CD14-positive monocyte (primary cell): ENCODE measurements around the gene MAGED4B. TPM values are rescaled to one million over a fixed set of nuclear protein-coding genes. Genes with fewer than 3 reads are reported as not detected.
"Not testable (repeated sequence)": the region's sequence is repeated elsewhere in the genome, so short reads cannot be mapped to it uniquely, and the experiment has no call there.

Source experiments
- DNase-seq, 3 donors: peaks; one replicate each; pipeline ENCODE4 v3.0.0-alpha.2; 2011 to 2022
- H2AFZ ChIP-seq: 2 replicates; pipeline ENCODE4 v1.6.0; 2012; ENCODE audit warnings: mild to moderate bottlenecking, low read depth, low read length, inconsistent platforms; ENCODE audit not compliant: insufficient read depth, poor library complexity, severe bottlenecking
- H3K27ac ChIP-seq, 2 donors: 1 replicate in 1 of 2; 2 replicates in 1 of 2; pipeline ENCODE4 v1.5.1; 2012 to 2013; ENCODE audit warnings: low read length in 2 of 2, control low read depth in 1 of 2, inconsistent platforms in 1 of 2, low read depth in 1 of 2, mild to moderate bottlenecking in 1 of 2
- H3K27me3 ChIP-seq, 2 donors: one replicate each; pipeline versions ENCODE4 v1.6.0 to v1.6.1; 2011 to 2013; ENCODE audit warnings: low read length in 2 of 2; ENCODE audit not compliant: control insufficient read depth in 2 of 2, insufficient read depth in 2 of 2
- H3K36me3 ChIP-seq, 2 donors: replicated peaks in 1 of 2; 1 replicate in 1 of 2; 2 replicates in 1 of 2; pipeline versions ENCODE4 v1.5.1 to v1.6.1; 2012 to 2013; ENCODE audit warnings: low read length in 2 of 2, control low read depth in 1 of 2, inconsistent platforms in 1 of 2, mild to moderate bottlenecking in 1 of 2; ENCODE audit not compliant: insufficient read depth in 2 of 2, control insufficient read depth in 1 of 2
- H3K4me1 ChIP-seq, 2 donors: 1 replicate in 1 of 2; 2 replicates in 1 of 2; pipeline versions ENCODE4 v1.5.1 to v1.6.1; 2012 to 2013; ENCODE audit warnings: low read length in 2 of 2, control low read depth in 1 of 2, inconsistent platforms in 1 of 2, mild to moderate bottlenecking in 1 of 2, moderate library complexity in 1 of 2; ENCODE audit not compliant: insufficient read depth in 2 of 2, control insufficient read depth in 1 of 2
- H3K4me2 ChIP-seq: replicated peaks from 2 replicates; pipeline ENCODE3; 2012; ENCODE audit warnings: low read length, moderate library complexity, mild to moderate bottlenecking; ENCODE audit not compliant: poor library complexity, severe bottlenecking; ENCODE audit errors: extremely low read depth
- H3K4me3 ChIP-seq, 3 experiments: fragments of 200-600 bp in 1 of 3; sonication (generic) in 1 of 3; replicated peaks in 1 of 3; 1 replicate in 2 of 3; 2 replicates in 1 of 3; pipeline ENCODE4 v1.5.1; 2011 to 2013; ENCODE audit warnings: low read length in 3 of 3, mild to moderate bottlenecking in 3 of 3, control low read depth in 2 of 3, low read depth in 2 of 3, inconsistent platforms in 1 of 3, moderate library complexity in 1 of 3
- H3K79me2 ChIP-seq: 2 replicates; pipeline ENCODE4 v1.6.0; 2012; ENCODE audit warnings: mild to moderate bottlenecking, control low read depth, inconsistent platforms, low read length, moderate library complexity; ENCODE audit not compliant: insufficient read depth
- H3K9ac ChIP-seq: 2 replicates; pipeline ENCODE4 v1.6.0; 2017; ENCODE audit warnings: low read length, mild to moderate bottlenecking; ENCODE audit not compliant: insufficient read depth, poor library complexity, severe bottlenecking
- H3K9me3 ChIP-seq, 2 donors: replicated peaks in 1 of 2; 1 replicate in 1 of 2; 2 replicates in 1 of 2; pipeline versions ENCODE4 v1.5.1 to v1.6.1; 2012 to 2013; ENCODE audit warnings: low read length in 2 of 2, control low read depth in 1 of 2; ENCODE audit not compliant: control insufficient read depth in 1 of 2, insufficient read depth in 1 of 2
- H4K20me1 ChIP-seq: 2 replicates; pipeline ENCODE4 v1.6.0; 2012; ENCODE audit warnings: mild to moderate bottlenecking, low read length, control low read depth, moderate library complexity; ENCODE audit not compliant: insufficient read depth
- H3K27ac Mint-ChIP-seq, 7 donors: one replicate each; pipeline ENCODE4 v1.8.0; 2020; ENCODE audit warnings: mild to moderate bottlenecking in 7 of 7, mixed read lengths in 7 of 7, moderate library complexity in 6 of 7, inconsistent platforms in 2 of 7
- H3K27me3 Mint-ChIP-seq, 3 donors: one replicate each; pipeline ENCODE4 v1.8.0; 2021 to 2022; ENCODE audit warnings: low read depth in 3 of 3, mild to moderate bottlenecking in 3 of 3, mixed read lengths in 3 of 3, moderate library complexity in 3 of 3, inconsistent platforms in 1 of 3
- H3K36me3 Mint-ChIP-seq, 2 donors: one replicate each; pipeline ENCODE4 v1.8.0; 2020; ENCODE audit warnings: mixed read lengths in 2 of 2, inconsistent platforms in 1 of 2, mild to moderate bottlenecking in 1 of 2
- H3K4me1 Mint-ChIP-seq: one replicate; pipeline ENCODE4 v1.8.0; 2020; ENCODE audit warnings: mild to moderate bottlenecking, mixed read lengths
- H3K4me3 Mint-ChIP-seq, 2 donors: one replicate each; pipeline ENCODE4 v1.8.0; 2020; ENCODE audit warnings: mild to moderate bottlenecking in 2 of 2, mixed read lengths in 2 of 2, moderate library complexity in 1 of 2
- H3K9me3 Mint-ChIP-seq, 7 donors: one replicate each; pipeline ENCODE4 v1.8.0; 2020 to 2022; ENCODE audit warnings: mixed read lengths in 7 of 7, mild to moderate bottlenecking in 6 of 7, moderate library complexity in 6 of 7, inconsistent platforms in 2 of 7
- CTCF ChIP-seq: fragments of 200-600 bp; IDR thresholded peaks from one replicate; pipeline ENCODE4 v1.8.0; 2022; ENCODE audit warnings: antibody characterized with exemption, mild to moderate bottlenecking
- WGBS: methylation state at CpG from one replicate; pipeline ENCODE4 v1.1.5; 2013; ENCODE audit warnings: missing lambda C conversion rate; ENCODE audit not compliant: insufficient coverage; 5-methylcytosine and 5-hydroxymethylcytosine counted together
- intact Hi-C, 2 donors: fragments of 100-400 bp; cut with micrococcal nuclease; formaldehyde crosslinking; loops; one replicate each; pipeline versions ENCODE4 v1.15.0 to v1.15.1; 2023
- polyA minus RNA-seq: library from RNA; depleted of rRNA, polyadenylated mRNA; stranded (reverse); fragments of >200 nt; gene quantifications from 2 replicates; pipeline ENCODE4 v1.2.3, GENCODE V29; 2012
- polyA plus RNA-seq, 3 donors: library from polyadenylated mRNA; depleted of rRNA in 1 of 3; unstranded in 2 of 3; stranded (reverse) in 1 of 3; fragments of 300-500 nt in 2 of 3; fragments of >200 nt in 1 of 3; fragmentation: Illumina TruSeq in 2 of 3; gene quantifications; 1 replicate in 2 of 3; 2 replicates in 1 of 3; pipeline ENCODE4 v1.2.3, GENCODE V29; 2012 to 2021
- total RNA-seq, 12 experiments: library from RNA in 1 of 12; stranded (reverse) in 1 of 12; fragments of 120-200 nt in 1 of 12; gene quantifications; one replicate each; pipeline ENCODE4 v1.2.4 and lab custom pipeline; 2013 to 2026; ENCODE audit warnings: mixed read lengths in 6 of 12, inconsistent platforms in 1 of 12

Gene MAGED4B
- total RNA-seq (2013): 0.25 TPM
- polyA plus RNA-seq: under 1 TPM in 1 of 3 donors, not detected in 2; 0.04 TPM
- not detected in 2 replicates for polyA minus RNA-seq
- 0 to 0.16 (median 0) reads per million in 11 experiments for total RNA-seq (lab: John Stamatoyannopoulos, UW)

- H3K4me2 ChIP-seq, H3K79me2 ChIP-seq, H2AFZ ChIP-seq, H3K27me3 Mint-ChIP-seq, H3K4me3 ChIP-seq, H3K4me1 Mint-ChIP-seq, H3K4me1 ChIP-seq, H3K9ac ChIP-seq, H3K9me3 ChIP-seq, H3K9me3 Mint-ChIP-seq, H4K20me1 ChIP-seq, H3K27me3 ChIP-seq, DNase-seq, H3K27ac Mint-ChIP-seq, H3K4me3 Mint-ChIP-seq, H3K27ac ChIP-seq, H3K36me3 Mint-ChIP-seq, intact Hi-C loops, H3K36me3 ChIP-seq: not testable (repeated sequence)
- no CpG with 5 or more reads among the region's 56 CpGs for WGBS
Measured at GRCh38 chrX:52068666-52069640, at the start of gene MAGED4B. TSS of gene MAGED4B (minus strand) at chrX:52069183. CDS start at chrX:52068172, 1,011 bp downstream.

- intact Hi-C loops: no loop called here
- Histone ChIP-seq H3K79me2 (no peaks in the 10 kb centered on the region), H3K9me3 (no peaks in the 10 kb centered on the region), H3K36me3 (no peaks in the 10 kb centered on the region), H3K27ac (no peak overlapping the region), H2AFZ (no peak overlapping the region), H3K4me3 (no peak overlapping the region), H3K4me1 (no peaks in the 10 kb centered on the region), H4K20me1 (no peaks in the 10 kb centered on the region), H3K4me2 (no peak overlapping the region), H3K9ac (no peak overlapping the region), H3K27me3 (no peaks in the 10 kb centered on the region)
- TF ChIP-seq CTCF: no peak
- no peak overlapping the region for H3K4me3 Mint-ChIP-seq
- H3K27ac Mint-ChIP-seq: no peak overlapping the region
- H3K36me3 Mint-ChIP-seq: no peaks in the 10 kb centered on the region
- no peak for DNase-seq
- WGBS: no CpG with 5 or more reads among the region's 3 CpGs
- peaks cover under 1 to 8% (median 4%) of the 10 kb centered on the region in 7 donors for H3K9me3 Mint-ChIP-seq
- H3K4me1 Mint-ChIP-seq: no peaks in the 10 kb centered on the region
- peaks cover 0 to 2% (median 0%) of the 10 kb centered on the region in 3 donors for H3K27me3 Mint-ChIP-seq
Measured at GRCh38 chrX:52118262-52118661, 49.3 kb upstream of the MAGED4B start.
